OCI-LY7 (cell line): Measurements from ENCODE around the gene NPIPB8.

Experiments used
- EZH2phosphoT487 ChIP-seq: fragments of 200-600 bp; sonication (generic); IDR thresholded peaks from 2 replicates; pipeline ENCODE4 v1.6.1; 2018; ENCODE audit warnings: low read depth, borderline replicate concordance, mild to moderate bottlenecking, mixed run types, antibody characterized with exemption, low read length, moderate library complexity, mixed read lengths
- TF ChIP-seq, protein P1 (sequence below): fragments of 200-600 bp; sonication (generic); conservative IDR thresholded peaks from 2 replicates; pipeline ENCODE4 v1.5.1; 2014; ENCODE audit warnings: mild to moderate bottlenecking, antibody characterized with exemption, low read length, moderate library complexity, mixed read lengths

DNA sequence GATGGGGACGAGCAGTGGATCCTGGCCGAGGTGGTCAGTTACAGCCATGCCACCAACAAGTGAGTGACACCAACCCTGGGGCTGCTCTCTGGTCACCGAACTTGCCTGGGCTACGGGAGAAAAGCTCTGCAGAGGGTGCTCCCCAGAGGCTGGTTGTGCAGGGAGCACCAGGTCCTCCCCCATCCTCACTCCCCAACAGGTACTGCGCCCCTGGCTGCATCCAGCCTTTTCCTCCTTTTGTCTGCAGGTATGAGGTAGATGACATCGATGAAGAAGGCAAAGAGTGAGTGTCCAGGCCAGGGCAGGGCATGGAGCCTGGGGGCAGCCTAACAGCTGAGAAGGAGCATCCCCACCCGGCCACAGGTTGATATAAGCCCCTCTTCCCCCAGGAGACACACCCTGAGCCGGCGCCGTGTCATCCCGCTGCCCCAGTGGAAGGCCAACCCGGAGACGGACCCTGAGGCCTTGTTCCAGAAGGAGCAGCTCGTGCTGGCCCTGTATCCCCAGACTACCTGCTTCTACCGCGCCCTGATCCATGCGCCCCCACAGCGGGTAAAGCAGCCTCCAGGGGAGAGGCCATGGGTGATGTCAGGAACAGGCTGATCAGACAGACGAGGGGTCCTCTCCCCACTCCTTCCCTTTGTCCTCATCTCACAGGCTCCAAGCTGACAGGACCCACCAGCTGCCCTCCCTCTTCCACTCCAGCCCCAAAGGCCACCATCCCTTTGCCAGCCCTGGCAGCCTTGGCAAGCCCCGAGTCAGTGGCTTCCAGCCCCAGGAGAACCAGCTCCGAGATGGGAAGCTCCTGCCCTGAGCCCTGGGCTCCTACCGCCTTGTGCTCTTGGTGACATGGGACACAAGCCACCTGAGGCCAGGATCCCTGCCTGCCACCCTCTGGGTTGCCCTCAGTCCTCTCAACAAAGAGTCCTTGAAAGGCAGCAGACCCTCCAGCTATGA is 47.2 kb upstream of the NPIPB8 start:
- TF ChIP-seq, protein P1, sequence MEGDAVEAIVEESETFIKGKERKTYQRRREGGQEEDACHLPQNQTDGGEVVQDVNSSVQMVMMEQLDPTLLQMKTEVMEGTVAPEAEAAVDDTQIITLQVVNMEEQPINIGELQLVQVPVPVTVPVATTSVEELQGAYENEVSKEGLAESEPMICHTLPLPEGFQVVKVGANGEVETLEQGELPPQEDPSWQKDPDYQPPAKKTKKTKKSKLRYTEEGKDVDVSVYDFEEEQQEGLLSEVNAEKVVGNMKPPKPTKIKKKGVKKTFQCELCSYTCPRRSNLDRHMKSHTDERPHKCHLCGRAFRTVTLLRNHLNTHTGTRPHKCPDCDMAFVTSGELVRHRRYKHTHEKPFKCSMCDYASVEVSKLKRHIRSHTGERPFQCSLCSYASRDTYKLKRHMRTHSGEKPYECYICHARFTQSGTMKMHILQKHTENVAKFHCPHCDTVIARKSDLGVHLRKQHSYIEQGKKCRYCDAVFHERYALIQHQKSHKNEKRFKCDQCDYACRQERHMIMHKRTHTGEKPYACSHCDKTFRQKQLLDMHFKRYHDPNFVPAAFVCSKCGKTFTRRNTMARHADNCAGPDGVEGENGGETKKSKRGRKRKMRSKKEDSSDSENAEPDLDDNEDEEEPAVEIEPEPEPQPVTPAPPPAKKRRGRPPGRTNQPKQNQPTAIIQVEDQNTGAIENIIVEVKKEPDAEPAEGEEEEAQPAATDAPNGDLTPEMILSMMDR: no peak
- TF ChIP-seq EZH2phosphoT487: no peak
